RWPE1 (cell line): ENCODE data around the gene NT5DC1.

Experiments
- CTCF ChIA-PET: fragments of 350-600 bp; sonication (Branson Sonifier 250); formaldehyde crosslinking; extraction: SDS; loops from one replicate; lab custom pipeline; 2021; lab: Yijun Ruan, JAX
- POLR2A ChIA-PET: fragments of 400-600 bp; formaldehyde crosslinking; extraction: SDS; loops from one replicate; lab custom pipeline; 2020; ENCODE audit warnings: antibody characterized with exemption; ENCODE audit not compliant: low non-redundant PET; lab: Yijun Ruan, JAX
- DNase-seq: peaks from one replicate; pipeline ENCODE4 v3.0.0; 2012; ENCODE audit warnings: low spot score
- H3K27ac ChIP-seq: fragments of 450-650 bp; 2 replicates; pipeline ENCODE4 v1.5.1; 2017
- TF ChIP-seq, protein P1 (sequence below): fragments of 450-650 bp; conservative IDR thresholded peaks from 2 replicates; pipeline ENCODE4 v1.5.1; 2017; ENCODE audit warnings: low read depth, mild to moderate bottlenecking

NT5DC1 gene

DNA sequence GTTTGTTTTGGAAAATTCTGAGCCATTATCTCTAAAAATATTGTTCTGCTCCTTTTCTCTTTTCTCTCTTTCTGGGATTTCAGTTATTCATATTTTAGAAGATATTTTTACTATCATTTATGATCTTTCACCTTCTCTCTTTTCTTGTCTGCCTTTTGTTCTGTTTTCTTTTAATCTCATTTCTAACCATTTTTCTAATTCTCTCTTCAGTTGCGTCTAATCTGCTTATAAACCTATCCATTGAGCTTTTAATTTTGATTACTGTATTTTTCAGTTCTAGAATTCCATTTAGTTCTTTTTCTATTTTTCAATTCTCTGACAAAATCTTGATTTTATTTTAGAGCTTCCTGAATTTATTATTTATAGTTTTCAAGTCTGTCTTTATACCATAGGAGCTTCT, 67.5 kb downstream of the NT5DC1 start:
- no peak overlapping the region for H3K27ac ChIP-seq
- CTCF ChIA-PET = no interaction called here
- TF ChIP-seq, protein P1, sequence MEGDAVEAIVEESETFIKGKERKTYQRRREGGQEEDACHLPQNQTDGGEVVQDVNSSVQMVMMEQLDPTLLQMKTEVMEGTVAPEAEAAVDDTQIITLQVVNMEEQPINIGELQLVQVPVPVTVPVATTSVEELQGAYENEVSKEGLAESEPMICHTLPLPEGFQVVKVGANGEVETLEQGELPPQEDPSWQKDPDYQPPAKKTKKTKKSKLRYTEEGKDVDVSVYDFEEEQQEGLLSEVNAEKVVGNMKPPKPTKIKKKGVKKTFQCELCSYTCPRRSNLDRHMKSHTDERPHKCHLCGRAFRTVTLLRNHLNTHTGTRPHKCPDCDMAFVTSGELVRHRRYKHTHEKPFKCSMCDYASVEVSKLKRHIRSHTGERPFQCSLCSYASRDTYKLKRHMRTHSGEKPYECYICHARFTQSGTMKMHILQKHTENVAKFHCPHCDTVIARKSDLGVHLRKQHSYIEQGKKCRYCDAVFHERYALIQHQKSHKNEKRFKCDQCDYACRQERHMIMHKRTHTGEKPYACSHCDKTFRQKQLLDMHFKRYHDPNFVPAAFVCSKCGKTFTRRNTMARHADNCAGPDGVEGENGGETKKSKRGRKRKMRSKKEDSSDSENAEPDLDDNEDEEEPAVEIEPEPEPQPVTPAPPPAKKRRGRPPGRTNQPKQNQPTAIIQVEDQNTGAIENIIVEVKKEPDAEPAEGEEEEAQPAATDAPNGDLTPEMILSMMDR = no peak
- POLR2A ChIA-PET = no interaction called here
- no peak for DNase-seq

DNA sequence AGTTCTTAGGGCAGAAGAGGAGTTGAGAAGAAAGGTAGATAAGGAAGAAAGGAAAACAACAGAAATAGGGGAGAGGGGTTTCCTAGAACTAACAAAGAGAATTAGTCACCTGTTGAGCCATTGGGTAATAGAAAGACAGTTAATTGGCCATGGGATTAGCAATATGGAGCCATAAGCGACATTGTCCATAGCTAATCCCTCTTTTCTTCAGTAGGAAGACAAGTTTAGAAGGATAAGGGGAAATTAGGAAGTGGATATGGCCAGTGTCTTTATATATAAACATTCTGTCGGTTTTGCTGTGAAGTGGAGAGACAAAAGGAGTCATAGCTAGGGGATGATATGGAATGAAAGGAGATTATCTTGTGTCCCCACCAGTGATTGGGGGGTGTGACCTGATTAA, 69.2 kb downstream of the NT5DC1 start:
- DNase-seq = no peak
- POLR2A ChIA-PET = no interaction called here
- H3K27ac ChIP-seq = no peak overlapping the region
- CTCF ChIA-PET = no interaction called here
- TF ChIP-seq, protein P1 = no peak

- CTCF ChIA-PET = no interaction called here
- no peak for DNase-seq
- POLR2A ChIA-PET = no interaction called here
- TF ChIP-seq, protein P1 = no peak
- H3K27ac ChIP-seq = no peak overlapping the region
Observed at GRCh38 chr6:116170358-116171057, 69.9 kb downstream of the NT5DC1 start.

DNA sequence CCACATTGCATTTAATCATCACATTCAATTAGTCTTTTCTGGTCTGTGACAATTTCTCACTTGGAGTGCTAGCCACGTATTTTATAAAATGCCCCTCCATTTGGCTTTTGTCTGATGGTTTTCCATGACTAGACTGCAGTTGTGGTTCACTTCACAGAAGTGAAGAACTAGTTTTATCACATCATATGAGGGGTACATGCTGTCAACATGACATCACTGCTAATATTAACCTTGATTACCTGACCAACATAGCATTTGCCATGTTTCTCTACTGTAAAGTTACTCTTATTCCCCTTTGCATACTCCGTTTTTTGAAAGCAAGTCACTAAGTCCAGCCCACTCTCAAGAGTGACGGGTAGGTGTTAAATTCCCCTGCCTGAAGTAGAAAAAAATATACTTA, 73.3 kb downstream of the NT5DC1 start:
- DNase-seq = no peak
- POLR2A ChIA-PET = no interaction called here
- CTCF ChIA-PET = no interaction called here
- H3K27ac ChIP-seq = no peak overlapping the region
- TF ChIP-seq, protein P1 = no peak

DNA sequence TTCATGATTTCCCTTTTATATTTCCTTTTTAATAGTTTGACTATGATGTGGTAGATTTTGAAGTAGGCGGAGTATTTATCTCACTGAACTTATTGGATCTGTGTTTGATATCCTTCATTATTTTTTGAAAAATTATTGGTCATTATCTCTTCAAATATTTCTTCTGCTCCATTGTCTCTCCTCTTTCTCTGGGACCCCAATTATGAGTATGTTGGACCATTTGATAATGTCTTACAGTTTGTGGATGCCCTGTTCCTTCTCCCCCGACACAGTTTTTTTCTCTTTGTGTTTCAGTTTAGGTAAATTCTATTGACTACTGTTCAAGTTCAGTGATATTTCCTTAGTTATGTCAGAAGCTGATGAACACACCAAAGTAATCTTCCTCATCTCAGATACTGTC, 74.7 kb downstream of the NT5DC1 start:
- POLR2A ChIA-PET = no interaction called here
- TF ChIP-seq, protein P1 = no peak
- no peak overlapping the region for H3K27ac ChIP-seq
- DNase-seq = no peak
- CTCF ChIA-PET = interaction anchor here (0.7 kb wide), 1 partner anchor 1308 kb away, joined by 6 read pairs; no protein-coding TSS in a partner anchor

- CTCF ChIA-PET = no interaction called here
- POLR2A ChIA-PET = no interaction called here
- no peak for DNase-seq
- no peak overlapping the region for H3K27ac ChIP-seq
- TF ChIP-seq, protein P1 = no peak
Observed at GRCh38 chr6:116176596-116176995, 75.9 kb downstream of the NT5DC1 start.
